PFSK-1 (cell line): ENCODE data around the gene DCXR.

Experiments
- FOXP2 ChIP-seq: optimal IDR thresholded peaks from 2 replicates; pipeline ENCODE3; 2011; ENCODE audit warnings: borderline replicate concordance, control low read depth, inconsistent platforms; ENCODE audit not compliant: insufficient read depth; ENCODE audit errors: extremely low read length, extremely low read depth
- POLR2AphosphoS5 ChIP-seq: IDR thresholded peaks from 2 replicates; pipeline ENCODE4 v1.6.1; 2012; ENCODE audit warnings: low read depth, mild to moderate bottlenecking, control low read depth, low read length, moderate library complexity
- REST ChIP-seq, 2 experiments: IDR thresholded peaks; 2 replicates each; pipeline versions ENCODE4 v1.6.1 to v1.8.0; 2011 to 2012; ENCODE audit warnings: low read depth in 2 of 2, low read length in 2 of 2, control low read depth in 1 of 2, inconsistent platforms in 1 of 2, mild to moderate bottlenecking in 1 of 2, moderate library complexity in 1 of 2; ENCODE audit not compliant: insufficient read depth in 1 of 2
- TAF1 ChIP-seq: IDR thresholded peaks from 2 replicates; pipeline ENCODE4 v1.6.1; 2012; ENCODE audit warnings: low read length, control low read depth, borderline replicate concordance; ENCODE audit not compliant: insufficient read depth

GRCh38 chr17:81992306-81993102 is 45.0 kb downstream of the DCXR start:
- no peak for TF ChIP-seq TAF1
- TF ChIP-seq FOXP2, result no peak
- TF ChIP-seq POLR2AphosphoS5, result no peak
- TF ChIP-seq REST (IDR thresholded peaks at IDR 0.05; ENCODE audit: insufficient read depth in 1 of 2, low read depth in 2 of 2, low read length in 2 of 2), result no peak
